ENCODE data around the gene METTL3. TPM values are rescaled to one million over a fixed set of nuclear protein-coding genes. Genes with fewer than 3 reads are reported as not detected.

METTL3 gene
- total and polyA plus RNA-seq, 2 of the 13 experiments (the other 11 are each of a cell fraction or from before 2014, with no cell fraction given): 123 to 130 TPM

GRCh38 chr14:21455912-21456667 is 55.0 kb downstream of the METTL3 start, which contains the start of gene CHD8 (continued):
- TF ChIP-seq MZF1 (CRISPR knock-in tag; IDR thresholded peaks at IDR 0.05; ENCODE audit: borderline replicate concordance): no peak
- peak; percentile 93; the same call in 1 of the 2 replicates for TF ChIP-seq PCBP1 (IDR thresholded peaks at IDR 0.05; ENCODE audit: borderline replicate concordance, low read depth, low read length)
- peak; percentile 28; the same call in 1 of the 2 replicates for TF ChIP-seq ESRRA (CRISPR knock-in tag; IDR thresholded peaks at IDR 0.05; ENCODE audit: low read depth)
- TF ChIP-seq SNAPC4 (CRISPR knock-in tag; IDR thresholded peaks at IDR 0.05): peak; percentile 95
- TF ChIP-seq ZNF430 (CRISPR knock-in tag; IDR thresholded peaks at IDR 0.05): peak; percentile 92; the same call in 1 of the 2 replicates
- TF ChIP-seq BATF2 (CRISPR knock-in tag; IDR thresholded peaks at IDR 0.05): no peak
- no peak for TF ChIP-seq ZNF674 (CRISPR knock-in tag; IDR thresholded peaks at IDR 0.05; ENCODE audit: low read depth)
- 0 out of 2 replicates have a peak, but pooled peaks have one; percentile 28 for TF ChIP-seq ZXDC (CRISPR knock-in tag; IDR thresholded peaks at IDR 0.05)
- peak; percentile 94; the same call in 1 of the 2 replicates for TF ChIP-seq NFKB2 (CRISPR knock-in tag; IDR thresholded peaks at IDR 0.05; ENCODE audit: borderline replicate concordance)
- no peak for TF ChIP-seq ZNF432 (CRISPR knock-in tag; IDR thresholded peaks at IDR 0.05; ENCODE audit: borderline replicate concordance)
- peak; percentile 70 for TF ChIP-seq GABPA (IDR thresholded peaks at IDR 0.05; ENCODE audit: low read depth, low read length)
- peak; percentile 93 for TF ChIP-seq GABPA (CRISPR knock-in tag; IDR thresholded peaks at IDR 0.05; ENCODE audit: low read depth)
- TF ChIP-seq BRF2 (CRISPR knock-in tag; IDR thresholded peaks at IDR 0.05): peak; percentile 44; the same call in 1 of the 2 replicates
- TF ChIP-seq MAFF (IDR thresholded peaks at IDR 0.05; ENCODE audit: low read depth, low read length): no peak
- no peak for TF ChIP-seq ZBTB14 (CRISPR knock-in tag; IDR thresholded peaks at IDR 0.05)
- TF ChIP-seq MED13 (CRISPR knock-in tag; IDR thresholded peaks at IDR 0.05): no peak
- peak; percentile 68 for TF ChIP-seq PBX2 (CRISPR knock-in tag; IDR thresholded peaks at IDR 0.05)
